Glomerular visceral epithelial cell (primary cell): ENCODE results near the gene TNFRSF8.

ENCODE experiments used
- DNase-seq: peaks from one replicate; pipeline ENCODE4 v3.0.0-alpha.2; 2016; ENCODE audit errors: extremely low spot score

TNFRSF8 gene

DNA sequence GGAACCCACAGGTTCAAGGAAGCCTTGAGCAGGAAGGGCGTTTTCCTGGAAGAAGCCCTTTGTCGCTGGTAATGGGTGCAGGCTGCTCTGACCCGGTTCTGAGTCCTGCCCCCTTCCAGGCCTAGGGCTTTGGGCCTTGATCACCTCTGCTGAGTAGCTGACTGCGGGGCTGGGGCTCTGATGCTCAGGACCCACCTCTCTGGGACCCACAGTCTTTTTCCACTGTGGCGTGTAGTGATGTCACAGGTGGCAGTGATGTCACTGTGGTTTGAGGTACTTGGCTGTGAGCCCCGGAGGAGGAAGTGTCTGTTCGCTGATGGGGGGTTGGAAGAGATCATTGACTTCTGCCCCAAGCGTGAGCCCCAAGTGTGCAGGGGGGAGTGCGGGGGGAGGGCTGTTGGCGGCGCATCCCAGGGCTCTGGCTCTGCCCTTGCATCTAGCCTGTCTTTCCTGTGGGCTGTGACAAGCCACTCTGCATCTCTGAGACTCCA lies 110.6 kb downstream of the TNFRSF8 start:
- no peak for DNase-seq

DNA sequence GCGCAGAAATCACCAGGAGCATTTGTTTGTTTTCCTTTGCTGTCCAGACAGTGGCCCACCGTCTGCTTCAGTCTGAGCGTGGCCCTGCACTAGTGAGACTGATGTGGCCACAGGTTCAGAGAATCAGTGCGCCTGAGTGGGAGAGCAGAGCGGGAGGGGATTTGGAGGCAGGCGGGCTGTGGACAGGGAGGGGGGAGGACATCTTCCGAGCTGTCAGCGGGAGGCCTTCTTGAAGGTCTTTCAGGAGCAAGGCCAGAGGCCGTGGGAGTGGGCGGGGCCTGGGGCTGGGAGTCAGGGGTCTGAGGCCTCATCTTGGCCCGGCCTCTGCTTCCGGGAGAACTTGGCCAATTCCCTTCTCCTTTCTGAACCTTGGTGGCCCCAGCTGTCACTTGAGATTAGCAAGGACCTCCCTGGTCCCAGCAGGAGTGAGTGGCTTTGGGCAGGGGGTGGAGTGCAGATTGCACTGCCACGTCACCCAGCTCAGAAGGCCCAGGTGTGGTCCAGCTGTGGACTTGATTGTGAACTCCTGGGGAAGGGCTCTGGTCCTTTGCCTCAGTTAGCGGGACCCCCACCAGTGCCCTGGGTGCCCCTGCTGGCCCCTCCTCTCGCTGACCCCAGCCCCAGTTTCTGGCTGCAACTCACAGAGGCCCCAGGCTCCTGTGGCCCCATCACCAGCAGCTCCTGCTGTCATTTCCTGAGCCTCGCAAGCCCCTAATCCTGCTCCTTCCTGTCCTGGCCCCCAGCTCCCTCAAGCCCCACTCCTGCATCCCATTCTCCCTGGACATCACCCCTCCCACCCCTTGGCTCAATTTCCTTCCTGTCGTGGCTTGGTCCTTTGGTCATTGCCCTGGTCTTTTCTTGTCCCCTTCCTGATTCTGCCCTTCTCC lies 112.1 kb downstream of the TNFRSF8 start:
- no peak for DNase-seq

DNA sequence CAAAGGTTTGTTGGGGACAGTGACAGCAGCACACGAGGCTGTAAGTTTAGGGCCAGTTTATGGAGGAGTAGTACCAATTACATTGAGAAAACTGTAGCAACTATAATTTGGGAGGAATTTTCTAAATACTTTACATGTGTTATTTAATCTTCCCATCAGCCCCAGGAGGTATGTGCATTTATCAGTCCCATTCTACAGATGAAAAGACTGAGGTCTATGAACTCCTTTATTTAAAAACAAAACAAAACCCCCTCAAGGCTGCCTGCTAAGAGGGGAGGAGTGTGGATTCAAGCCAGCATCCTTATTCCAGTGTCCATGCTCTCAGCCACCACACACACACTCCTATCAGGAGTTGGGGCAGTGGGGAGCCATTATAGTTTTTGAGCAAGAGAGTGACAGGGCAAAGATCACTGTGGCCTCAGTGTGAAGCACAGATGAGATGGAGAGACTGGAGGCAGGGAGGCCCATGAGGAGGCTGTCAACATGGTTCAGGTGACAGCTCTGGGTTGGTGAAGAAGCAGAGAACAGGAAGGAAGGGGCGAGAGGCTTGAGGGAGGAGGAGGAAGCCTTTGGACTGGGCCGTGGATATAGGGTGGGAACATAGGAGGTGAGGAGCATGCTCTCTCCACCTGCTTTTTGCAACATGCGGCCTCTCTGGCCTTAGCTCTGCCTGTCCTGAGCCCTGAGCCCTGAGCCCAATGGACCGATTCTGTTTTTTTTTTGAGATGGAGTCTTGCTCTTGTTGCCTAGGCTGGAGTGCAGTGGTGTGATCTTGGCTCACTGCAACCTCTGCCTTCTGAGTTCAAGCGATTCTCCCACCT lies 113.4 kb downstream of the TNFRSF8 start:
- no peak for DNase-seq

DNA sequence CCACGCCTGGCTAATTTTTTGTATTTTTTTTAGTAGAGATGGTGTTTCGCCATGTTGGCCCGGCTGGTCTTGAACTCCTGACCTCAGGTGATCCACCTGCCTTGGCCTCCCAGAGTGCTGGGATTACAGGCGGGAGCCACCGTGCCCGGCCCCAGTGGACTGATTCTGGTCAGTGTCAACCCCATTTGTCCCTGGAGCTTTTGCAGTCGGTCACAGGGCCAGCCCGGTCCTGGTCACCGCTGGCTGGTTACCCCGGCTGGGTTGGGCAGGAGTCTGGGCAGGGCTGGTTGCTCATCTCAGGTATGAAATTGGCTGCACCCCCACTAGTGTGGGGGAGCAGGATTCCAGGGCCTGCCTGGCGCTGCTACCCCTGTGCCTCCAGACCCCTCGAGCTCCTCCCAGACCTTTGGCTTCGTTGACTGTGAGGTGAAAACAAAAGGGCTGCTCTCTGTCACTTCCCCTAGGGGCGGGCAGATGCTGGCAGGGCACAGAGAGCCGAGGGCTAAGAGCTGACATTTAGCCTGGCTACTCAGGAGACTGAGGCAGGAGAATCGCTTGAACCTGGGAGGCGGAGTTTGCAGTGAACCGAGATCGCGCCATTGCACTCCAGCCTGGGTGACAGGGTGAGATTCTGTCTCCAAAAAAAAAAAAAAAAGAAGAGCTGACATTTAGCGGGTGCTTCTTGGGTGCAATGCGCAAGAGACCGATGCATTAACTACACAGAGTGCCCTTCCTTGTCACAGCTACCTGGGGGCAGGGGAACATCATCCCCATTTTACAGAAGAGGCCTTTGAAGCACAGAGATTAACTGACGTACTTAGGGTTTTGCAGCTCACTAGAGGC lies 114.3 kb downstream of the TNFRSF8 start:
- DNase-seq = no peak

DNA sequence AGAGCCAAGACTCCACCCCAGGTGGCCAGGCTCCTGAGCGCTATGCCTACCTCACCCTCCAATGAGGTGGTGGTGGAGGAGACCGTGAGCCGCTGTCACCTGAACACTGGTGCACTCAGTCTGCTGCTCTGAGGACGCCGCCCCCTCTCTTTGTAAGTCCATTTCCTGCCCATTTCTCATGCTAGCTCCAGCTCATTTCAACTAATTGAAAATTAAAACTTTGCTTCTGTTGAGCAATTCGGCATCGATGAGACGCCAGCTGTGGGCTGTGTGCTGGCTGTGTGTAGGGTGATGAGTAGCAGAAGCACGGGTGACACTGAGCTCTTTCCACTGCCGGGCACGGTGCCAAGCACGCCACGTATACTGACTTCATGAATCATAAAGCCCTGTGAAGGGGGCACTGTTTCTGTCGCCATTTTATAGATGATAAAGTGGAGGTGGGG lies 114.9 kb downstream of the TNFRSF8 start:
- DNase-seq = peak; percentile 69

DNA sequence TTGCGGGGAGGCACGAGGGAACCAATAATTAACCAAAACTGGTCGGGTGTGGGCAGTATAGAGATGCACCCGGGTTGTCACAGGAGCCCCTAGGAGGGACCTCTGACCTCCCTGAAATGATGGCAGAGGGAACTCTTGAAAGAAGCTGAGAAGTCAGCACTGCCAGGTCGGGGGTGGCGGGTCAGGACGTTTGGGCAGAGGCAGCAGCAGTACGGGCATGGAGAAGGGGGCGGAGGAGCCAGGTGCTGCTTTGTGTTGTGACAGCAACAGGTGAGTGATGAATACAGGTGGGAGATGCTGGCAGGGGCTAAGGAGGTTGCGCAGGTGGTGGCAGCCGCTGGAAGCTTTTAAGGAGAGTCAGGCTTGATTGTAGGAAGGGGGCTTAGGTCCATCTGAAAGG lies 115.4 kb downstream of the TNFRSF8 start:
- no peak for DNase-seq

DNA sequence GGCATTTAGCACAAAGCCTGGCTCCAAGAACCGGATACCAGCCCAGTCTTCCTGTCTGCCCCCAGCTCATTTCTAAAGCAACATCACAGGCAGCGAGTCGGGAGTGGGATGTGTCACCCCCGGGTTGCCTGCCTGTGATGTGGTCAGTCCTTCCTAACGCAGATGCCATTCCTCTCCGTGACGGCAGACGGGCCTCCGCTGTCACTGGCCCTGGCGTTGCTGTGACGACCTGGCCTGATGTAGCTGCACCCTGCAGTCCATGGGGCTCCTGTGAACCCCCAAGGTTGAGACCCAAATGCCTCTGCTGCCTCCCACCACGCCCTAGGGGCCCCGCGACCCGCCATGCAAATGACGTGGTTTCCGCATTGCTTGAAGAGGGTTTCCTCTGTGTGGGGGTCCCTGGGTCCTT lies 116.0 kb downstream of the TNFRSF8 start:
- peak; percentile 60 for DNase-seq

DNA sequence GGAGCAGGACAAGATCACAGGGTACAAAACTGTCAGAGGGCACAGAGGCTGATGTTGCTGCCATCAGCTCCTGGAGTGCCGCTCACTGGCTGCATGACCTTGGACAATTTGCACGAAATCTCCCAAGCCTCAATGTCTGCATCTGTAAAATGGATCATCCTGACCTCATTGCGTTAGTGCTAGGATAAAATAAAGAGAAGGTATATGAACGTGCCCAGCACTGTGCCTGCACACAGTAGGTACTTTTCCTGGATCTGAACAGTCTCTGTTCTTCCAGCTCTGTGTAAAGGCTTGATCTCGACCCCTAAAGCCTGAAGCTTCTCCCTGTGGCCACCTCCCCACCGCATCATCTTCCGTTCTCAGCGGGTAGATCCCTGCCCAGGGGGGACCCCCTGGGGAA lies 116.6 kb downstream of the TNFRSF8 start:
- no peak for DNase-seq

DNA sequence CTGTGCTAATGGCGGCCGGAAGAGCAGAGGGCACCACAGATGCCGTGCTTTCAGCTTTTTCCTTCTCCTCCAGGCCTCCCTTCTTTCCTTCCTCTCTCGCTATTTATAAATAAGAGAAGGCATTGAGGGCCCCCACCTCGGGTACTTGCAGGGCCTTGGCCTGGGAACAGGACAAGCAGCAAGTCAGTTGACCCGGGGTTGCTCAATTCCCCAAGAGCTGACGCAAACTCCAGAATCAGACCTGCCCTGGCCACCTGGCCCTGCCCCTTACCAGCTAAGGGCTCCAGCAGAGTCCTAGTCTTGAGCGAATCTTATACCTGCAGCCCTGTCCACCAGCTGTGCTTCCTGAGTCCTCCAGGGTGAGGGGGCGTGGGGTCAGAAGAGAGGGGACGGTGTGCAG lies 117.2 kb downstream of the TNFRSF8 start:
- DNase-seq = no peak

DNA sequence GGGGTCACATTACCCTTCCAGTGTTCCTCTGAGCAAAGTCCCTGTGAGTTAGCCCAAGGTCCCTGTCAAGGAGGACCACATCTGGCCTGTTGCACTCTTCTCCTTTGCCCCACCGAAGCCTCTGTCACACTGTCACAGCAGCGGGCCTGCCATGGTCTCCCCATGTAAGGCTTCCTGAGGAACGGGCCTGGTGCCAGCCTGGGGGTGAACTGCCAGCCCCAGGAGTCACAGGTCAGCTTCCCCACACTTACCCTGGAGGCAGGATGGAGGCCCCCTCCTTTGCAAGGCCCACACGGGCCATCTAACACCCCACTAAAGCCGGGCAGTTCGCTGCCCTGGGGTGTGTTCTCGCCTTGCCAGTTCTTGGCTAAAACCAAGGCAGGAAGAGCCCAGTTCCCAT lies 117.8 kb downstream of the TNFRSF8 start:
- no peak for DNase-seq

DNA sequence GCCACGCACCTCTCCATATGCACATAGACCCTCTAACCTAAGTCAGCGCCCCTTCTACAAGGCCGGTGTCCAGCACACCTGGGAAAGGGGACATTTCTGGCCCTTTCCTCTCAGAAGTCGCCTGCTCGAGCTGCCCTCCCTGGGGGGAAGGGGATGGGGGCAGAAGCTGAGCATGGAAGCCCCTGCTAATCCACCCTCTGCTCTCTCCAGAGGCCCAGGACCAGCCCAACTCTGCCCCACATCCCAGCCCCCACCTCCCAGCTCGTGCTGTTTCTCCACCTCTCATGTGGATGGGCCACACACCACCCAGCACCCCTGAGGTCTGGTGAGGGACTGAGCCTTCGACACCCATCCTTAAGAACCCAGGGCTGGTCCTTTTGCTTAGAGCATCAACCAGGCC lies 118.5 kb downstream of the TNFRSF8 start:
- no peak for DNase-seq

DNA sequence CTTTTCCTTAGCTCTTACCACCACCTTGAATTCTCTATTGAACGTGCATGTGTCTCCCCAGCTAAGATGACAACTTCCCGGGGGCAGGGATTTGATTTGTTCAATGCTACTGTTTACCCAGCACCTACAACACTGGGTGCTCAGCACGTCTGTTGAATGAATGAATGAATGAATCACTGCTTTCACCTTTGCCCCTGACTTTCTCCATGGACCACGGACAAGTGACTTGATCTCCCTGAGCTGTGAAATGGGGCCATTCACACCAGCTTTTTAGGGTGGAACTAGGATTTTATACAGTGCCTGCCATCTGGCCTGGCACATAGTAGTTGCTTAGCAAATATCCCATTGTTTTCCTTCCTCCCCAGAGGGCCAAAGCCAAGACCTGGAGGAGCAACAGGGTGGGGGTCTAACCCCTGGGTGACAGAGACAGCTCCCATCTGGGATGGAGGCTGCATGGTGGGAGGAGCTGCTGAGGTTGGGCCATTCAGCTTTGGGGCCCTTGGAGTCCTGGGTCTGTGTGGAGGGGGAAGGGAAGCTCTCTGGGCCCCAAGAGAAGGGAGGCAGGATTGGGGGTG lies 119.4 kb downstream of the TNFRSF8 start:
- DNase-seq = no peak

DNA sequence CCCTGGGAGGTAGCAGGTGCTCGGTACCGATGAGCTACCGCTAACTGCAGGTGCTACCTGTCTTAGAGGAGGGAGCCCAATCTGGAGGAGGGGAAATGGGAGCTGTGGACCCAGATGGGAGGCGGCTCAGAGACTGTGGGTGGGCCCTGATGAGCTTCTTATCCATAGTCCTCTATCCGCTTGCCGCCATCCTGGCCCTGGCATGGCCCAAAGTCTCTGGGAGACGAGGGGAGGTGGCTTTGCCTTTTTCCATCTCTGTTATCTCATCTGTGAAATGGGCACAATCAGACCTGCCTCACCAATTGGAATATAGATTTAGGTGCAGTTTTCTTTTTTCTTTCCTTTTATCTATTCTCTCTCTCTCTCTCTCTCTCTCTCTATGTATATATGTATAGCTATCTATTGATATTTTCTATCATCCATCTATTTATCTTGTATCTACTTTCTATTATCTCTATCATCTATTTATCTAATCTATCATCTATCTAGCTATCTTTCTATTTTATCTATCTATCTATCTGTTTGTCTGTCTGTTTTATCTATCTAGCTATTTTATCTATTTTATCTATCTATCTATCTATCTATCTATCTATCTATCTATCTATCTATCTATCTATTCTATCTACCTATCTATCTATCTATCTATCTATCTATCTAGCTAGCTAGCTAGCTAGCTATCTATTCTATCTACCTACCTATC lies 120.1 kb downstream of the TNFRSF8 start:
- DNase-seq = no peak

DNA sequence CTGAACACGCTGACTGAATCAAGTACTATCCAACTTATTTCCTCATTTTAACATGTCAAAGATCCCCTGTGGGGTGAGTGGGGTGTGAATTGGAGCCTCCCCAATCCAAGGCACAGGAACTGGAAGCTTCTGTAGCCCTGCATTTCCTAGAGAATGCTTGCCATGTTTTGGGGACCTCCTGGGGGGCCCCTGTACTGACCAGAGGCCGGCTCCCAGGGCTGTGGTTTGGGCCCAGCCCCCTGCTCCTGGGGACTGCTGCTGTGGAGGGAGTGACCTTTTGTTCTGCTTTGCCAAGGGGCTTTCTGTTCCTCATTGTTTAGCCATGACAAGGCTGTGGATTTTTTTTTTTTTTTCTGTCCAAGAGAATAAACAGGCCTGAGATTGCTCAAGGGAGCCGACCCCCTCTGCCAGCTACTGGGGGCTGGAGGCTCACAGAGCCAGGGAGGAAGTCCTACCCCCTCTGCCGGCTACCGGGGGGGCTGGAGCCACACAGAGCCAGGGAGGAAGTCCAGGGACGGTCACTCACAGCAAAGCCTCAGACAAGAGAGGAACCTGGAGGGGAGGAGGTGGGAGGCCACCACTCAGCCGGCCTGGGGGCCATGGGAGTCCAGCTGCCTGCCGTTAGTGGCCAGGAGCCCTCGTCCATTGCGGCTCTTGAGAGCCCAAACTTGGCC lies 121.0 kb downstream of the TNFRSF8 start:
- DNase-seq = peak; percentile 43

DNA sequence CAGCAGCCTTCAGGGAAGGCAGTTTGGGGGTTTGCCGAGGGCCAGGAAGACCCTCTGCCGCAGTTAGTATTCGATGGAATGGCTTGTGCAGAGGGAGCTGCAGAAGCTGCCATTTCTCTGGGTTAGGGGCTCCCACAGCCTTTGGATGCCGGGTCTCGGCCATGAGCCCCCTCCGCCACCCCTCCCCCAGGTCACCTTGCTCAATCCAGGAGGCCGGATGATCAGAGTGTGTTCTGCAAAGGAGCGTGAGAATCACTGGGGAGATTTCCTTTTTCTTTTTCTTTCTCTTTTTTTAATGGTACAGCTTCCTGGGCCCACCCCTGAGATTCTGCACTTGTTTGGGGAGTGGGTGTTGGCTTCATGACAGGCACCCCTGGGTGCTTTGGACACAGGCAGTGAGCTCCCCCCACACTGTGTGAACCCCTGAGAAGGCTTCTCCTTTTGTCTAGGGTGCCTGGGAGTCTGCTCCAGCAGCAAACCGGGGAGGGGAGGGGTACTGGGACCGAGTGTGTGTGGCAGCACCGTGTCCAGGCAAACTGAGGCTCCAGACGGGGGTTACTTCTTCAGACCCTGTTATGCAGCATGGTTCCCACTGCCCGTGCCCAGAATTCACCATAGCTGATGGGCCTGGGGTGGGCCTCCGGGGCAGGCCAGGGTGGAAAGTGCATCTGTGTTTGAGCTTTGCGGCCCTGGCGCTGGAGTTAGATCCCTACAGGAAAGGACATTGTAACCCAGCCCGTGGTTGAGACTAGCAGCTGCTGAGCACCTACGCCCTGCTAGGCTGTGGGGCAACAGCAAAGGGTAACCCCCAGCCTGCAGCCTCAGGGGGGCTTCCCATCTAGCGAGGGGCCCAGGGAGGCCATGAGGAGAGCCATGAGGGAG lies 122.2 kb downstream of the TNFRSF8 start:
- no peak for DNase-seq

DNA sequence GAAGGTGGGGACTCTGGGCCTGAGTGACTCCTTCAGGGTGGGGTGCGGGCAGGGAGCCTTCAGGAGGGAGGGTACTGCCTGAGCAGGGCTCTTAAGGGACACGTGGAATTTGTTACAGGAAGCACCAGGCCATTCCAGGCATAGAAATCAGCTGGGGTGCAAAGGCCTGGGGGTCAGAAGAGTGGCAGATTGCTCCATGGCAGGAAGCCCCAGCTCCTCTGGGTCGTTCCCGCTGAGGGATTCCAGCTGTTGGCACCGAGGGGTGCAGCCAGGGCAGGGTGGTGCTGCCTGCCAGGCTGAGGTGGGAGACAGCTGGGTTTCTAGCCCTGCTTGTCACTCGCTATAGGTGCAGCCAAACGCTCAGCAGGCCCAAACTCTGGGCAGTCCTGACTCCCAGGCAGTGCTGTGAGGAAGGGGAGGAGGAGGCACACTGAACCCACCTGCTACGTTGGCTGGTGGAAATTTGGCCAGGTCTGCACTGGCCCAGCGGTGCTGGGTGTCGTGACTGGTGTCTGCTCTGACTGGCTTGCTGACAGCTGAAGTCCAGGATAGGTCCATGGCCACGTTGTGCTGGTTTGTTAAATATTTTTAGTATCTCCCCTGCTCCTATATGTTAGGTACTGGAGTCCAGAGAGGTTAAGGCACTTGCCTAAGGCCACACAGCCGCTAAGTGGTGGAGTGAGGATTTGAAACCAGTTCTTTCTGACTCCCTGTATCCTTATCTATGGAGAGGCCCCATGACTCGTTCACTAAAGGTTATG lies 123.0 kb downstream of the TNFRSF8 start:
- no peak for DNase-seq

DNA sequence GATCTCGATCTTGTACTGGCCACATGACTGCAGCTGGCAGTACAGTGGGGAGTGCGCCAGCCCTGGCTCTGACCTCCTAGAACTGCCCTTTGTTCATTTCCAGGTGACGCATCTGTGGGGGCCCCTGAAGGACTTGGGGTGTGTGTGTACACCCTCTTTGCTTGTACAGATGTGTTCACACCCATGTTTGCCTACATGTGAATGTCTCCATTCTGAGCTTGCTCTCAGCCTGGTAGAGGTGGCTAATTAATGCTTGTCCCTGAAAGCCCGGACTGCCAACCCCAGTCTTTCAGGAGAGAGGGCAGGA lies 123.5 kb downstream of the TNFRSF8 start:
- no peak for DNase-seq

DNA sequence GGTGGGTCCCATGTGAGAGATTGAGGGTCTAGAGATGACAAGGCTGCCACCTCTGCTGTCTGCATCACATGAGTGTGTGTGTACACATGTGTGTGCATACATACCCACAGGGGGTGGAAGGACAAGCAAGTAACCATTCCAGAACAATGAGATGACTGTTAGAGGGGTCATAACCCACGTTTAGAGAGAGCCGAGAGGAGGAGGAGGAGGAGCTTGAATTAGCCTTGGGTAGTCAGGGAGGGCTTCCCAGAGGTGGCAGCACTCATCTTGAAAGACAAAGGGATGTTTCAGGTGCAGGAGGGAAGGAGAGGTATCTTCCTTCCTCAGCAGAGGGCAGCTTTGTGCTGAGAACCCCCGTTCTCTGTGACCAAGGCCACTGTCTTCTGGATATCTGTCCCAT lies 125.0 kb downstream of the TNFRSF8 start:
- no peak for DNase-seq
